ENCODE data around the gene H2BK1. TPM values are rescaled to one million over a fixed set of nuclear protein-coding genes. Genes with fewer than 3 reads are reported as not detected.

H2BK1 gene
- total RNA-seq, 3 donors from 2014 or later (not counting 1 experiment from before 2014, with no cell fraction given) = 2.5 TPM; not detected in 2

GRCh38 chr7:151226560-151226874, 16.2 kb upstream of the H2BK1 start:
- WGBS (ENCODE audit: insufficient coverage) = 3% methylated on average over 15 of the region's 15 CpGs
- Histone ChIP-seq H3K27ac (ENCODE audit: low read length) (peak overlapping the region; percentile 61), H3K4me1 (ENCODE audit: control insufficient read depth, insufficient read depth, low read length) (peaks cover 23% of the 10 kb centered on the region), H3K36me3 (ENCODE audit: control insufficient read depth, insufficient read depth, low read length) (peaks cover 31% of the 10 kb centered on the region), H3K4me3 (ENCODE audit: low read length) (peak overlapping the region; percentile 64), H3K27me3 (ENCODE audit: control insufficient read depth, insufficient read depth, low read length) (no peaks in the 10 kb centered on the region), H3K9me3 (ENCODE audit: control insufficient read depth, insufficient read depth, low read length) (no peaks in the 10 kb centered on the region)
- intact Hi-C loops (cut with micrococcal nuclease) = loop anchor here (5.0 kb wide), 1 partner anchor 116 kb away; the partner anchor contains the start of gene NUB1
- peak overlapping the region; percentile 86 to 94 for H3K27ac Mint-ChIP-seq
- H3K9me3 Mint-ChIP-seq = no peaks in the 10 kb centered on the region
- no peaks in the 10 kb centered on the region for H3K36me3 Mint-ChIP-seq
- peaks cover 23 to 30% of the 10 kb centered on the region in 2 donors for H3K4me1 Mint-ChIP-seq
- peak in 2 of 3 donors; percentile 1 for ATAC-seq
- peak in 1 of 2 donors; percentile 30 for DNase-seq
- no peaks in the 10 kb centered on the region for H3K27me3 Mint-ChIP-seq (ENCODE audit: low read depth in 2 of 2)
- H3K4me3 Mint-ChIP-seq = peak overlapping the region; percentile 95
- TF ChIP-seq, protein P1, sequence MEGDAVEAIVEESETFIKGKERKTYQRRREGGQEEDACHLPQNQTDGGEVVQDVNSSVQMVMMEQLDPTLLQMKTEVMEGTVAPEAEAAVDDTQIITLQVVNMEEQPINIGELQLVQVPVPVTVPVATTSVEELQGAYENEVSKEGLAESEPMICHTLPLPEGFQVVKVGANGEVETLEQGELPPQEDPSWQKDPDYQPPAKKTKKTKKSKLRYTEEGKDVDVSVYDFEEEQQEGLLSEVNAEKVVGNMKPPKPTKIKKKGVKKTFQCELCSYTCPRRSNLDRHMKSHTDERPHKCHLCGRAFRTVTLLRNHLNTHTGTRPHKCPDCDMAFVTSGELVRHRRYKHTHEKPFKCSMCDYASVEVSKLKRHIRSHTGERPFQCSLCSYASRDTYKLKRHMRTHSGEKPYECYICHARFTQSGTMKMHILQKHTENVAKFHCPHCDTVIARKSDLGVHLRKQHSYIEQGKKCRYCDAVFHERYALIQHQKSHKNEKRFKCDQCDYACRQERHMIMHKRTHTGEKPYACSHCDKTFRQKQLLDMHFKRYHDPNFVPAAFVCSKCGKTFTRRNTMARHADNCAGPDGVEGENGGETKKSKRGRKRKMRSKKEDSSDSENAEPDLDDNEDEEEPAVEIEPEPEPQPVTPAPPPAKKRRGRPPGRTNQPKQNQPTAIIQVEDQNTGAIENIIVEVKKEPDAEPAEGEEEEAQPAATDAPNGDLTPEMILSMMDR (IDR thresholded peaks at IDR 0.05) = no peak

- H3K4me3 Mint-ChIP-seq = peak overlapping the region; percentile 95
- H3K27ac Mint-ChIP-seq = peak overlapping the region; percentile 86 to 94
- Histone ChIP-seq H3K4me3 (ENCODE audit: low read length) (peak overlapping the region; percentile 64), H3K27ac (ENCODE audit: low read length) (no peak overlapping the region), H3K4me1 (ENCODE audit: control insufficient read depth, insufficient read depth, low read length) (peaks cover 22% of the 10 kb centered on the region), H3K27me3 (ENCODE audit: control insufficient read depth, insufficient read depth, low read length) (no peaks in the 10 kb centered on the region), H3K36me3 (ENCODE audit: control insufficient read depth, insufficient read depth, low read length) (peaks cover 33% of the 10 kb centered on the region), H3K9me3 (ENCODE audit: control insufficient read depth, insufficient read depth, low read length) (no peaks in the 10 kb centered on the region)
- DNase-seq (no peak), ATAC-seq (no peak)
- H3K36me3 Mint-ChIP-seq = no peaks in the 10 kb centered on the region
- no peaks in the 10 kb centered on the region for H3K27me3 Mint-ChIP-seq (ENCODE audit: low read depth in 2 of 2)
- no peaks in the 10 kb centered on the region for H3K9me3 Mint-ChIP-seq
- intact Hi-C loops (cut with micrococcal nuclease) = loop anchor here (5.0 kb wide), 1 partner anchor 116 kb away; the partner anchor contains the start of gene NUB1
- 69% methylated on average over 7 of the region's 8 CpGs for WGBS (ENCODE audit: insufficient coverage)
- peaks cover 22 to 28% of the 10 kb centered on the region in 2 donors for H3K4me1 Mint-ChIP-seq
- TF ChIP-seq, protein P1 (IDR thresholded peaks at IDR 0.05) = no peak
Measured at GRCh38 chr7:151225948-151226510, 15.7 kb upstream of the H2BK1 start.

- WGBS (ENCODE audit: insufficient coverage) = 98% methylated on average over 14 of the region's 14 CpGs
- ATAC-seq (no peak), DNase-seq (no peak)
- Histone ChIP-seq H3K36me3 (ENCODE audit: control insufficient read depth, insufficient read depth, low read length) (peaks cover 49% of the 10 kb centered on the region), H3K27me3 (ENCODE audit: control insufficient read depth, insufficient read depth, low read length) (no peaks in the 10 kb centered on the region), H3K4me1 (ENCODE audit: control insufficient read depth, insufficient read depth, low read length) (peaks cover 22% of the 10 kb centered on the region), H3K4me3 (ENCODE audit: low read length) (no peak overlapping the region), H3K27ac (ENCODE audit: low read length) (no peak overlapping the region), H3K9me3 (ENCODE audit: control insufficient read depth, insufficient read depth, low read length) (no peaks in the 10 kb centered on the region)
- no peaks in the 10 kb centered on the region for H3K9me3 Mint-ChIP-seq
- H3K4me3 Mint-ChIP-seq = no peak overlapping the region
- peaks cover 22 to 28% of the 10 kb centered on the region in 2 donors for H3K4me1 Mint-ChIP-seq
- TF ChIP-seq, protein P1 (IDR thresholded peaks at IDR 0.05) = no peak
- H3K27ac Mint-ChIP-seq = peak overlapping the region in 1 of 2 donors; percentile 37
- H3K27me3 Mint-ChIP-seq (ENCODE audit: low read depth in 2 of 2) = no peaks in the 10 kb centered on the region
- intact Hi-C loops (cut with micrococcal nuclease) = no loop called here
- peaks cover 7% of the 10 kb centered on the region for H3K36me3 Mint-ChIP-seq
Measured at GRCh38 chr7:151223728-151224127, 13.4 kb upstream of the H2BK1 start.

- Histone ChIP-seq H3K27me3 (ENCODE audit: control insufficient read depth, insufficient read depth, low read length) (no peaks in the 10 kb centered on the region), H3K27ac (ENCODE audit: low read length) (no peak overlapping the region), H3K36me3 (ENCODE audit: control insufficient read depth, insufficient read depth, low read length) (peaks cover 84% of the 10 kb centered on the region), H3K4me1 (ENCODE audit: control insufficient read depth, insufficient read depth, low read length) (no peaks in the 10 kb centered on the region), H3K4me3 (ENCODE audit: low read length) (no peak overlapping the region), H3K9me3 (ENCODE audit: control insufficient read depth, insufficient read depth, low read length) (no peaks in the 10 kb centered on the region)
- DNase-seq (no peak), ATAC-seq (no peak)
- WGBS (ENCODE audit: insufficient coverage) = 93% methylated on average over 9 of the region's 9 CpGs
- Mint-ChIP-seq H3K27ac (no peak overlapping the region), H3K4me1 (no peaks in the 10 kb centered on the region), H3K36me3 (peaks cover 16% of the 10 kb centered on the region), H3K4me3 (no peak overlapping the region), H3K9me3 (no peaks in the 10 kb centered on the region), H3K27me3 (ENCODE audit: low read depth in 2 of 2) (no peaks in the 10 kb centered on the region)
- TF ChIP-seq, protein P1 (IDR thresholded peaks at IDR 0.05) = no peak
- intact Hi-C loops (cut with micrococcal nuclease) = no loop called here
Measured at GRCh38 chr7:151218170-151218569, 7.9 kb upstream of the H2BK1 start.

All from natural killer cell (primary cell).